Upper lobe of right lung (tissue), 1 donor: ENCODE measurements around the gene HMG20B. TPM values are rescaled to one million over a fixed set of nuclear protein-coding genes. Genes with fewer than 3 reads are reported as not detected.

Source experiments
- ATAC-seq: fragments of 200-7000 bp; cut with Tn5 transposase; one replicate; pipeline ENCODE4 v1.9.1; 2020; ENCODE audit warnings: mild to moderate bottlenecking, moderate library complexity
- DNase-seq: peaks from one replicate; pipeline ENCODE4 v3.0.0-alpha.2; 2020
- H3K27ac ChIP-seq: fragments of 200-600 bp; one replicate; pipeline ENCODE4 v1.8.0; 2022
- H3K27me3 ChIP-seq: fragments of 200-600 bp; one replicate; pipeline ENCODE4 v1.8.0; 2022; ENCODE audit warnings: mild to moderate bottlenecking
- H3K36me3 ChIP-seq: fragments of 200-600 bp; one replicate; pipeline ENCODE4 v1.8.0; 2022
- H3K4me1 ChIP-seq: fragments of 200-600 bp; one replicate; pipeline ENCODE4 v1.8.0; 2022
- H3K4me3 ChIP-seq: fragments of 200-600 bp; one replicate; pipeline ENCODE4 v1.8.0; 2022; ENCODE audit warnings: mild to moderate bottlenecking
- H3K9me3 ChIP-seq: fragments of 200-600 bp; one replicate; pipeline ENCODE4 v1.8.0; 2022
- intact Hi-C: fragments of 100-400 bp; cut with DNase I; formaldehyde crosslinking; loops from one replicate; pipeline ENCODE4 v1.11.0; 2022
- total RNA-seq: library from RNA; stranded (reverse); fragmentation: NEBNext Ultra II Directional; extraction: Animal tissue kit (Norgen Biotek cat#: 25700); gene quantifications from one replicate; pipeline ENCODE4 v1.2.1, GENCODE V29; 2021
- TF ChIP-seq, protein P1 (sequence below): fragments of 200-600 bp; IDR thresholded peaks from one replicate; pipeline ENCODE4 v1.8.0; 2022; ENCODE audit warnings: antibody characterized with exemption
- donor health status: DM: no; HTN: yes; CAD: no; lungs with severe emphysema.

The HMG20B gene
- total RNA-seq, 1 donor from 2014 or later, result 60.0 TPM

DNA sequence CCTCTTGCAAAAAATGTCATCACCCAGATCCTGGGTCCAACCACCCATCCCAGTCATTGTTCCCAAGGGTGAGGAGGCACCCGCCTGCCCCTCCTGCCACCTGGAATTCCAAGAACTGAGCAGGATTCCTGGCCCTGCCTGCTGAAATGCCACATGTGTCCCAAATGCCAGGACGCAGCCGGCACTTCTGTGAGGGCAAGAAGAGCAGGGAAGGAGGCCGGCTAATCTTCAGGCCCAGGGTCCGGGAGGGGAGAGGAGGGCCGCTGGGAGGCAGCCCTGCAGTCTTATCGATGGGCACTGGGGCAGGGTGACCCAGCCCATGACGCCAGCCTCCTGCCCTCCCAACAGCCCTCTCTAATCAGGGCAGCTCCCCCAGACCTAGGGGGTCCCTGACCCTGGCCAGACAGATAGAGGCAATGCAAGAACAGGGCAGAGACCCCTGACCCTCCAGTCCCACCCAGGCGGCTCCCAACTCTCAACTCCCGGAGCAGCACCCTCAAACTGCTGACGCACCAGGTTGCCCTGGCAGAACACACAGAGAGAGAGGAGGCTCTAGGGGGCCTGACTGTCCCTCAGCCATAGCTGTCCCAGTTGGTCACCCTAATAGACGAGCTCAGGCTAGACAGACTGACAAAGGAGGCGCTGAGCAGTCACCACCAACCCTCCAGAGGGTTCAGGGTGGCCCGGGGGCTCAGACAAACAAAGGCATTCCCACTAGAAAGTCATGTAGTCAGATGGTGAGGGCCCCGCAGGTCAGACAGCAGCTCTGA is 16.9 kb upstream of the HMG20B start:
- no peaks in the 10 kb centered on the region for H3K9me3 ChIP-seq
- peak overlapping the region; percentile 80 for H3K4me3 ChIP-seq
- H3K27me3 ChIP-seq, result no peaks in the 10 kb centered on the region
- peaks cover 22% of the 10 kb centered on the region for H3K4me1 ChIP-seq
- H3K36me3 ChIP-seq, result no peaks in the 10 kb centered on the region
- intact Hi-C loops, result no loop called here
- TF ChIP-seq, protein P1, sequence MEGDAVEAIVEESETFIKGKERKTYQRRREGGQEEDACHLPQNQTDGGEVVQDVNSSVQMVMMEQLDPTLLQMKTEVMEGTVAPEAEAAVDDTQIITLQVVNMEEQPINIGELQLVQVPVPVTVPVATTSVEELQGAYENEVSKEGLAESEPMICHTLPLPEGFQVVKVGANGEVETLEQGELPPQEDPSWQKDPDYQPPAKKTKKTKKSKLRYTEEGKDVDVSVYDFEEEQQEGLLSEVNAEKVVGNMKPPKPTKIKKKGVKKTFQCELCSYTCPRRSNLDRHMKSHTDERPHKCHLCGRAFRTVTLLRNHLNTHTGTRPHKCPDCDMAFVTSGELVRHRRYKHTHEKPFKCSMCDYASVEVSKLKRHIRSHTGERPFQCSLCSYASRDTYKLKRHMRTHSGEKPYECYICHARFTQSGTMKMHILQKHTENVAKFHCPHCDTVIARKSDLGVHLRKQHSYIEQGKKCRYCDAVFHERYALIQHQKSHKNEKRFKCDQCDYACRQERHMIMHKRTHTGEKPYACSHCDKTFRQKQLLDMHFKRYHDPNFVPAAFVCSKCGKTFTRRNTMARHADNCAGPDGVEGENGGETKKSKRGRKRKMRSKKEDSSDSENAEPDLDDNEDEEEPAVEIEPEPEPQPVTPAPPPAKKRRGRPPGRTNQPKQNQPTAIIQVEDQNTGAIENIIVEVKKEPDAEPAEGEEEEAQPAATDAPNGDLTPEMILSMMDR, result no peak
- no peak for DNase-seq
- no peak overlapping the region for H3K27ac ChIP-seq
- no peak for ATAC-seq

DNA sequence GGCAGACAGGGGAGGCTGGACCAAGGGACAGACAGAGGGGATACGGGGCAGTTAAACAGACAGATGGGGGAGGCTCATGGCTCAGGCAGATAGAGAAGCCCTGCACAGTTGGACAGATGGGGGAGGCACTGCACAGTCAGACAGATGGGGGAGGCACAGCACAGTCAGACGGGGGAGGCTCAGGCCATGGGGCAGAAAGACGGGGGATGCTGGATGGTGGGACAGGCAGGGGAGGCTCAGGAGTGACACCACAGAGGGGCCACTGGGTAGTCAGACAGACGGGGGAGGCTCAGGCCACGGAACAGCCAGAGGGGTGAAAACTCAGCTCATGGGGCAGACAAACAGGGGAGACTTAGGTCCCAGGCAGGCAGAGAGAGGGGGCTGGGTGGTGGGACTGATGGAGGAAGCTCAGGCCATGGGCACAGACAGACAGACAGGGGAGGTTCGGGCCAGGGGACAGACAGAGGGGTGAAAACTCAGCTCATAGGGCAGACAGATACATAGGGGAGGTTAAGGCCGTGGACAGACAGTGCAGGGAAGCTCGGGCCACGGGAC is 16.2 kb upstream of the HMG20B start:
- H3K36me3 ChIP-seq, result no peaks in the 10 kb centered on the region
- peaks cover 22% of the 10 kb centered on the region for H3K4me1 ChIP-seq
- peak overlapping the region; percentile 80 for H3K4me3 ChIP-seq
- DNase-seq (no peak), ATAC-seq (no peak)
- no peaks in the 10 kb centered on the region for H3K27me3 ChIP-seq
- TF ChIP-seq, protein P1, result no peak
- H3K27ac ChIP-seq, result peak overlapping the region; percentile 77
- intact Hi-C loops, result no loop called here
- H3K9me3 ChIP-seq, result no peaks in the 10 kb centered on the region

GRCh38 chr19:3556978-3557460 is 15.7 kb upstream of the HMG20B start:
- no peaks in the 10 kb centered on the region for H3K36me3 ChIP-seq
- no peaks in the 10 kb centered on the region for H3K9me3 ChIP-seq
- H3K27me3 ChIP-seq, result no peaks in the 10 kb centered on the region
- DNase-seq (peak; percentile 79), ATAC-seq (peak; percentile 21)
- H3K27ac ChIP-seq, result peak overlapping the region; percentile 77
- TF ChIP-seq, protein P1, result no peak
- intact Hi-C loops, result no loop called here
- peaks cover 22% of the 10 kb centered on the region for H3K4me1 ChIP-seq
- H3K4me3 ChIP-seq, result peak overlapping the region; percentile 80

DNA sequence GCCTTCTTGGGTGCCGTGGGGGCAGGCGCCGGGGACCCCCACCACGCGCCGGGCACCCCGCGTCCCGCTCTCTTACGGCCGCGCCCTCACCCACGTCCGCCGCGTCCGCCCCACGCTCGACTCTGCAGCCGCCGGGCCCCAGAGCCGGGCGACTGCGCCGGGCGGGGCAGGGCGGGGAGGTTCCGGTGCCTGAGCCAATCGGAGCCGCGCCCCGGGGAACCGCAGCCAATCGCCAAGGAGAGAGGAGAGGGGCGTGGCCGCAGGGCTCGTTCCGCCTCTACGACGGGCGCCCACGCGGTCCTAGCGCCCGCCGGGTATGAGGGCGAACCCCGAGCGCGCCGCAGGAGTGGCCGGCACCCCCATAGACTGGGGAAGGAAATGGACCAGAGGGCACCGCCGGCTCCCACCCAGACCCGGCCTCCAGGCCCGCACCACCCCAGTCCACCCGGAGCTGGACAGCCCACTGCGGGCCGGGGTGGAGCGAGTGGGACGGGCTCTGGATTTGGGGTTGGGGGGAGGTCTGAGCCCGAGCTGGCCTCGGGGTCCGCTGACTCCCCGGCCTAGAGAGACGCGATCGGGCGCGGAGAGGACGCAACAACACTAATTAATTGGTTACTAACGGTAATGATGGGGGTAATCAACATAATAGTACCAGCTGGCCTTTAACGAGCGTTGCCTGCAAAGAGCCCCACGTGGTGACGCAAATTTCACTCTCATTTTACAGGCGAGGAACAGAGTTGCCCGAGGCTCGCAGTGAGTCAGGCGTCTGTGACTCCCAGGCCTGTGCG is 15.1 kb upstream of the HMG20B start, which contains the start of gene MFSD12:
Gene MFSD12, minus strand, starts transcription at position 126 of the 788 bp plus-strand sequence. CDS start 183 bp downstream, outside the sequence.
- intact Hi-C loops, result no loop called here
- TF ChIP-seq, protein P1, result no peak
- H3K27ac ChIP-seq, result peak within 1 kb of the TSS; percentile 77

DNA sequence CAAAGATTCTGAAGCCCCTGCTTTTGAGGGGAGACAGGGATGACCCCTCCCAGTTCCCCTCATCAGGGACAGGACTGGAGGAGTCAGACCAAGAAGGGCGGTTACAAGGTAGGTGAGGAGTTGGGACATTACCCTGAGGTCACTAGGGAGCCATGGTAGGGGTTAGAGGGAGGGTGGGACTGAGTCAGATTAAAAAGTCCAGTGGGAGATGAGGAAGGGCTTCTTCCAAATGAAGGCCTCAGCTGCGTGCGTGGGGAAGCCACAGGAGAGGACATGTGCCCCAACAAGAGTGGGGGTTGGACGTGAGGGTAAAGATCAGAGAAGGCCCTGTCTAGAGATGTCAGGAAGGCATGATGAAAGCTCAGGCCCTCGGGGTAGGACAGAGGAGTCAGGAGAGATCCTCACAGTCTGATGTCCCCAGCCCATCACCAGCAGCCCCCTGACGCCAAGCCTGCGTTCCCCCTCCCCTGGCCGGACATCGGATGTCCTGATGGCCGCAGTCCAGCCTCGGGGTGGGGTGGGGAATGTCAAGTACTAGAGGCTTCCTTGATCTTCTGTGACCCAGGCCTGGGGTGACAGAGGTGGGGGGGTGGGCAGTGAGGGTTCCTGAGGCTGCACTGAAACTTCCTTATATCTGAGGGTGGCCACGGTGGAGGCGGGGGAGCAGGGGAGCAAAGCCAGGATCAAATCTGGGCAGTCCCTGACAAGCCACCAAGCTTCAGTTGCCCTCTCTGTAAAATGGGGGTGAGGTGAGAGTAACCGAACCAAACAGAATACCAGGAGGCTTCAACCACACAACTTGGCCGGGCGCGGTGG is 8.8 kb upstream of the HMG20B start:
- ATAC-seq (no peak), DNase-seq (no peak)
- H3K27me3 ChIP-seq, result no peaks in the 10 kb centered on the region
- TF ChIP-seq, protein P1, result no peak
- no peaks in the 10 kb centered on the region for H3K4me1 ChIP-seq
- no peak overlapping the region for H3K4me3 ChIP-seq
- no peaks in the 10 kb centered on the region for H3K36me3 ChIP-seq
- intact Hi-C loops, result no loop called here
- H3K27ac ChIP-seq, result no peak overlapping the region
- no peaks in the 10 kb centered on the region for H3K9me3 ChIP-seq

More for the DNA sequence above, 15.1 kb upstream of the HMG20B start, which contains the start of gene MFSD12:
- no peaks in the 10 kb centered on the region for H3K36me3 ChIP-seq
- peak within 1 kb of the TSS; percentile 80 for H3K4me3 ChIP-seq
- peaks cover 22% of the 10 kb centered on the region for H3K4me1 ChIP-seq
- H3K27me3 ChIP-seq, result no peaks in the 10 kb centered on the region
- ATAC-seq (peak; percentile 96), DNase-seq (peak; percentile 97)
- no peaks in the 10 kb centered on the region for H3K9me3 ChIP-seq
